Left colon (tissue), 2 donors: Measurements from ENCODE around the gene NRG2. TPM values are rescaled to one million over a fixed set of nuclear protein-coding genes. Genes with fewer than 3 reads are reported as not detected.

Experiments used
- ATAC-seq: fragments of 200-7000 bp; cut with Tn5 transposase; one replicate; pipeline ENCODE4 v1.9.1; 2020; ENCODE audit warnings: mild to moderate bottlenecking, moderate library complexity
- DNase-seq, 2 donors: peaks; one replicate each; pipeline ENCODE4 v3.0.0-alpha.2; 2020
- intact Hi-C, 2 donors: fragments of 100-400 bp; cut with DNase I in 1 of 2; cut with micrococcal nuclease in 1 of 2; formaldehyde crosslinking; loops; one replicate each; pipeline versions ENCODE4 v1.11.2 to v1.14.0; 2022; cut with DNase I, micrococcal nuclease
- total RNA-seq, 2 donors: library from RNA; stranded (reverse); fragmentation: NEBNext Ultra II Directional; extraction: Animal tissue kit (Norgen Biotek cat#: 25700); gene quantifications; one replicate each; pipeline ENCODE4 v1.2.1, GENCODE V29; 2021
- donor health status: DM: no; HTN: no; CAD: no.
- donor health status: DM: yes; HTN: yes; CAD: no.

NRG2 gene
- total RNA-seq, 2 donors from 2014 or later, result 0.06 to 1.1 TPM

GRCh38 chr5:139799359-139799758 lies 243.7 kb downstream of the NRG2 start:
- DNase-seq (no peak), ATAC-seq (no peak)
- intact Hi-C loops, result no loop called here

- intact Hi-C loops, result no loop called here
- no peak for DNase-seq
- no peak for ATAC-seq
Measured at GRCh38 chr5:139798883-139799282, 244.2 kb downstream of the NRG2 start.

- no peak for ATAC-seq
- intact Hi-C loops, result no loop called here
- DNase-seq, result no peak
Measured at GRCh38 chr5:139797856-139798510, 245.1 kb downstream of the NRG2 start.

- DNase-seq, result no peak
- ATAC-seq, result no peak
- intact Hi-C loops, result no loop called here
Measured at GRCh38 chr5:139797335-139797734, 245.8 kb downstream of the NRG2 start.

Other genes starting within 250 kb of the NRG2 start
- under 1 TPM in 1 of 2 donors, not detected in 1; 0.08 TPM for gene PSD2, start 247.5 kb downstream of the NRG2 start, total RNA-seq
- gene PURA, start 70.8 kb upstream of the NRG2 start, total RNA-seq, result 10 to 100 TPM; 19.5 to 20.0 TPM
- gene IGIP, start 82.6 kb upstream of the NRG2 start, total RNA-seq, result 1 to 10 TPM; 8.6 to 9.3 TPM
- 100 to 1,000 TPM; 162 to 163 TPM for gene CYSTM1, start 131.9 kb upstream of the NRG2 start, total RNA-seq